ENCODE data around the gene CDKN3. TPM values are rescaled to one million over a fixed set of nuclear protein-coding genes. Genes with fewer than 3 reads are reported as not detected.
"Not testable (repeated sequence)": the region's sequence is repeated elsewhere in the genome, so short reads cannot be mapped to it uniquely, and the experiment has no call there.

The CDKN3 gene
- total RNA-seq, 1 donor from 2014 or later, result 1.5 TPM

DNA sequence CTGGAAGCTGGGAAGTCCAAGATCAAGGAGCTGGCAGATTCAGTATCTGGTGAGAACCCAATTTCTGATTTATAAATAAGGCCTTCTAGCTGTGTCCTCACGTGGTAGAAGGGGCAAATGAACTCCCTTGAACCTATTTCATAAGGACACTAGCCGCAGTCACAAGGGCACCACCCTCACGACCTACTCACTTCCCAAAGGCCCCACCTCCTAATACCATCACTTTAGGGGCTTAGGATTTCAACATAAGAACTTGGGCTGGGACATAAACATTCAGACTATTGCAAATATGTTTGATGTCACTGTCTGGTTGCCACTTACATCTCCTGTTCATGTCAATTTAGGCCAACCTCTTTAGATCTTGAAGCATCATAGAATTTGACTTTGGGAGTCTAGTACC lies 55.2 kb downstream of the CDKN3 start:
- TF ChIP-seq, protein P1, sequence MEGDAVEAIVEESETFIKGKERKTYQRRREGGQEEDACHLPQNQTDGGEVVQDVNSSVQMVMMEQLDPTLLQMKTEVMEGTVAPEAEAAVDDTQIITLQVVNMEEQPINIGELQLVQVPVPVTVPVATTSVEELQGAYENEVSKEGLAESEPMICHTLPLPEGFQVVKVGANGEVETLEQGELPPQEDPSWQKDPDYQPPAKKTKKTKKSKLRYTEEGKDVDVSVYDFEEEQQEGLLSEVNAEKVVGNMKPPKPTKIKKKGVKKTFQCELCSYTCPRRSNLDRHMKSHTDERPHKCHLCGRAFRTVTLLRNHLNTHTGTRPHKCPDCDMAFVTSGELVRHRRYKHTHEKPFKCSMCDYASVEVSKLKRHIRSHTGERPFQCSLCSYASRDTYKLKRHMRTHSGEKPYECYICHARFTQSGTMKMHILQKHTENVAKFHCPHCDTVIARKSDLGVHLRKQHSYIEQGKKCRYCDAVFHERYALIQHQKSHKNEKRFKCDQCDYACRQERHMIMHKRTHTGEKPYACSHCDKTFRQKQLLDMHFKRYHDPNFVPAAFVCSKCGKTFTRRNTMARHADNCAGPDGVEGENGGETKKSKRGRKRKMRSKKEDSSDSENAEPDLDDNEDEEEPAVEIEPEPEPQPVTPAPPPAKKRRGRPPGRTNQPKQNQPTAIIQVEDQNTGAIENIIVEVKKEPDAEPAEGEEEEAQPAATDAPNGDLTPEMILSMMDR (IDR thresholded peaks at IDR 0.05), result no peak
- DNase-seq (no peak), ATAC-seq (peak; percentile 70)
- no peaks in the 10 kb centered on the region for H3K9me3 ChIP-seq
- no peak overlapping the region for H3K27ac ChIP-seq
- H3K36me3 ChIP-seq, result no peaks in the 10 kb centered on the region
- intact Hi-C loops (cut with DNase I), result no loop called here
- no peaks in the 10 kb centered on the region for H3K4me1 ChIP-seq
- H3K27me3 ChIP-seq, result no peaks in the 10 kb centered on the region
- no peak overlapping the region for H3K4me3 ChIP-seq

DNA sequence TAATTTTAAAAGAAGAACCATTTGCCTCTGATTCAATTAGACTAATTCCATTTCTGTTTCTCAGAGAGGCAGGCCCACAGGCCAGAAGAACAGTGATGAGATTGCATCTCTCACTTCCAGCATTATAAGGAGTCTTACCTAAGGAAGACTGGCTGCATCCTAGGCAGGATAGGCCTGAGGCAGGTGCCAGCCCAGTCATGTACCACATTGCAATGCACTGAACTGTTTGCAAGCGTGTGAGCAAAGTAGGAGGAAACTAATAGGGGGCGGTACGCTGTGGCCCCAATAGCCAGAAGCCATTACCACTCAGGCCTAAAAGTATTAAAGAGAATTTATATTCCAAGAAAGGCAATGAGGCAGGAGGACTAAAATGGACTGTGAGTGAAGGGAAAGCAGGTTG lies 56.4 kb downstream of the CDKN3 start:
- intact Hi-C loops (cut with DNase I), result no loop called here
- Histone ChIP-seq H3K9me3 (no peaks in the 10 kb centered on the region), H3K27me3 (no peaks in the 10 kb centered on the region), H3K4me3 (no peak overlapping the region), H3K36me3 (no peaks in the 10 kb centered on the region), H3K4me1 (no peaks in the 10 kb centered on the region), H3K27ac (no peak overlapping the region)
- TF ChIP-seq, protein P1 (IDR thresholded peaks at IDR 0.05), result no peak
- DNase-seq, result no peak
- no peak for ATAC-seq

DNA sequence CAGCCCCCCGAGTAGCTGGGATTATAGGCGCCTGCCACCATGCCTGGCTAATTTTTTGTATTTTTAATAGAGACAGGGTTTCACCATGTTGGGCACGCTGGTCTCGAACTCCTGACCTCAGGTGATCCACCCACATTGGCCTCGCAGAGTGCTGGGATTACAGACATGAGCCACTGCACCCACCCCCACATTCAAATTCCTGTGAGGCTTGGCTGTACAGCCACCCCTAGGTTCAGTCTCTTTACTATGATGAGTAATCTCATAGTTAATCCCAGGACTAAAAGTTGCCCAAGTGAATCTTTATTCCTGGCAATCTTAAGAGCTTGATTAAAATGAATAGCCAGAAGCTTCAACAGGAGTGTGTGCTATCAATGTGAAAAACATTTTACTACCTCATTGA lies 57.2 kb downstream of the CDKN3 start:
- H3K36me3 ChIP-seq; ATAC-seq; intact Hi-C loops (cut with DNase I); H3K4me1 ChIP-seq; H3K4me3 ChIP-seq; H3K9me3 ChIP-seq; H3K27me3 ChIP-seq; DNase-seq; H3K27ac ChIP-seq: not testable (repeated sequence)

DNA sequence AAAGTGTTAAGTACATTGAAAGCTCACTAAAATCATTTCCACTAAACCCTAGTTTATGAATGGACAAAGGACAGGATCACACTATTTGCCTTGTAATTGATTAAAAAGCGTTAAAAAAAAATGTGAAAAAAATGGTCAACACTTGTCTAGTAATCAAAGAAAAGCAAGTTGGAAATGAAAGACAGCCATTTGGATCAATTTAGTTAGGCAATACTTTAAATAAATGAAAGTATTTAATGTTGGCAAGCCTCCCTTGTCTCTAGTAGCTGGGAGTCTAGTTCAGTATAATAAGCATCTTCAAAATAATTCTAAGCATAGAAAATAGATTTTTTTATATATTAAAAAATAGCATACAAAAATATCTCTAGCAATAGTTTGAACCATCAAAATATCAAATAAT lies 58.6 kb downstream of the CDKN3 start:
- intact Hi-C loops (cut with DNase I), result no loop called here
- Histone ChIP-seq H3K27ac (no peak overlapping the region), H3K27me3 (no peaks in the 10 kb centered on the region), H3K4me1 (no peaks in the 10 kb centered on the region), H3K4me3 (no peak overlapping the region), H3K9me3 (no peaks in the 10 kb centered on the region), H3K36me3 (no peaks in the 10 kb centered on the region)
- TF ChIP-seq, protein P1 (IDR thresholded peaks at IDR 0.05), result no peak
- DNase-seq (no peak), ATAC-seq (no peak)

DNA sequence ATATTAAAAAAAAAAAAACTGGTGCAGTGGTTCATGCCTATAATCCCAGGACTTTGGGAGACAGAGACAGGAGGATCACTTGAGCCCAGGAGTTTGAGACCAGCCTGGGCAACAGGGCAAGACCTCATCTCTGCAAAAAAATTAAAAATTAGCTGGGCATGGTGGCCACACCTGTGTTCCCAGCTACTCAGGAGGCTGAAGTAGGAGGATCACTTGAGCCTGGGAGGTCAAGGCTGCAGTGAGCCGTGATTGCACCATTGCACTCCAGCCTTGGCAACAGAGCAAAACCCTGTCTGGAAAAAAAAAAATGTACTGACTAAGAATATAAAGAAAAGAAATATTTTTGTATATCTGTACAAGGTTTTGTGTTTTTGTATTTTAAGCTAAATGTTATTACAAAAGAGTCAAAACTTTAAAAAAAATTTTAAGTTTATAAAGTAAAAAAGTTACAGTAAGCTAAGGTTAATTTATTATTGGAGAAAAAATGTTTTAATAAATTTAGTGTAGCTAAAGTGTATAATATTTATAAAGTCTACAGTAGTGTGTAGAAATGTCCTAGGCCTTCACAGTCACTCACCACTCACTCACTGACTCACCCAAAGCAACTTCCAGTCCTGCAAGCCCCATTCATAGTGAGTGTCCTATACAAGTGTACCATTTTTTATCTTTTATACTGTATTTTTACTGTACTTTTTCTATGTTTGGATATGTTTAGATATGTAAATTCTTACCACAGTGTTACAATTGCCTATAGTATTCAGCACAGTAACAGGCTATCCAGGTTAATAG lies 60.2 kb downstream of the CDKN3 start:
- H3K4me3 ChIP-seq; H3K4me1 ChIP-seq; intact Hi-C loops (cut with DNase I); H3K36me3 ChIP-seq; DNase-seq; H3K9me3 ChIP-seq; H3K27me3 ChIP-seq; ATAC-seq; H3K27ac ChIP-seq: not testable (repeated sequence)

DNA sequence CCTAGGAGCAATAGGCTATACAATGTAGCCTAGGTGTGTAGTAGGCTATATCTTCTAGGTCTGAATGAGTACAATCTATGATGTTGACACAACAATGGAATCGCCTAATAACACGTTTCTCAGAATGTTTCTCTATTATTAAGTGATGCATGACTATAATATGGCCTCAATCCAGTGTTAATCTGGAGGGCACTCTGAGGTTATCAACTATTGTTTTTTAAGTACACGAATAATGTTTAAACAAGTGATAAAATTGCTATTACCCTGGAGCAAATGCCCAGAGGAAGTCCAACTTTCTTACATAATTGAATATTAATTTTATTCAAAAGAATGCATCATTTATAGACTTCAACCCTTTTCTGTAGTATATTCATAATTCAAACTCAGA lies 60.8 kb downstream of the CDKN3 start:
- ATAC-seq, result no peak
- no peaks in the 10 kb centered on the region for H3K36me3 ChIP-seq
- no peaks in the 10 kb centered on the region for H3K27me3 ChIP-seq
- no peaks in the 10 kb centered on the region for H3K9me3 ChIP-seq
- H3K4me3 ChIP-seq, result no peak overlapping the region
- intact Hi-C loops (cut with DNase I), result no loop called here
- no peak for DNase-seq
- H3K4me1 ChIP-seq, result no peaks in the 10 kb centered on the region
- H3K27ac ChIP-seq, result no peak overlapping the region
- TF ChIP-seq, protein P1 (IDR thresholded peaks at IDR 0.05), result no peak

DNA sequence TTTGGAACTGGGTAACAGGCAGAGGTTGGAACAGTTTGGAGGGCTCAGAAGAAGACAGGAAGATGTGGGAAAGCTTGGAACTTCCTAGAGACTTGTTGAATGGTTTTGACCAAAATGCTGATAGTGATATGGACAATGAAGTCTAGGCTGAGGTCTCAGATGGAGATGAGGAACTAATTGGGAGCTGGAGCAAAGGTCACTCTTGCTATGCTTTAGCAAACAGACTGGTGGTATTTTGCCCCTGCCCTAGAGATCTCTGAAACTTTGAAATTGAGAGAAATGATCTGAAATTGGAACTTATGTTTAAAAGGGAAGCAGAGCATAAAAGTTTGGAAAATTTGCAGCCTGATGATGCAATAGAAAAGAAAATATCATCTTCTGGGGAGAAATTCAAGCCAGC lies 61.7 kb downstream of the CDKN3 start:
- H3K4me3 ChIP-seq; DNase-seq; intact Hi-C loops (cut with DNase I); H3K27ac ChIP-seq; H3K9me3 ChIP-seq; H3K36me3 ChIP-seq; H3K4me1 ChIP-seq; H3K27me3 ChIP-seq; ATAC-seq: not testable (repeated sequence)
